K562 (cell line): Measurements from ENCODE around the gene PRRT1. TPM values are rescaled to one million over a fixed set of nuclear protein-coding genes. Genes with fewer than 3 reads are reported as not detected.

Experiments used
- BHLHE40 ChIP-seq: IDR thresholded peaks from 2 replicates; pipeline ENCODE4 v1.6.1; 2011; ENCODE audit warnings: low read length, improper control_type of control experiment
- CBFA2T3 ChIP-seq: fragments of 450-650 bp; IDR thresholded peaks from 2 replicates; pipeline ENCODE4 v1.6.1; 2017
- E2F8 ChIP-seq: fragments of 450-650 bp; IDR thresholded peaks from 2 replicates; pipeline ENCODE4 v1.7.1; 2018; ENCODE audit warnings: mild to moderate bottlenecking, low read depth; ENCODE audit not compliant: partially characterized antibody
- EGR1 ChIP-seq: fragments of 450-650 bp; conservative IDR thresholded peaks from 2 replicates; pipeline ENCODE4 v1.6.1; 2017; ENCODE audit warnings: mild to moderate bottlenecking
- ETS1 ChIP-seq: conservative IDR thresholded peaks from 2 replicates; pipeline ENCODE4 v1.6.1; 2011; ENCODE audit warnings: low read depth, mild to moderate bottlenecking, low read length; ENCODE audit not compliant: control insufficient read depth
- HES1 ChIP-seq: fragments of 450-650 bp; IDR thresholded peaks from 2 replicates; pipeline ENCODE4 v1.6.1; 2016; ENCODE audit warnings: low read depth, mild to moderate bottlenecking, moderate library complexity
- HIVEP1 ChIP-seq: fragments of 250-450 bp; sonication (Bioruptor Pico); IDR thresholded peaks from 2 replicates; pipeline ENCODE4 v1.4.0; 2020; ENCODE audit warnings: mild to moderate bottlenecking
- HMG20B ChIP-seq: fragments of 250-450 bp; sonication (Bioruptor Pico); IDR thresholded peaks from 2 replicates; pipeline ENCODE4 v1.5.0; 2021; ENCODE audit warnings: mild to moderate bottlenecking
- HOMEZ ChIP-seq: fragments of 250-450 bp; sonication (Bioruptor Pico); IDR thresholded peaks from 2 replicates; pipeline ENCODE4 v1.4.0; 2020; ENCODE audit warnings: mild to moderate bottlenecking, moderate library complexity
- HSF4 ChIP-seq: fragments of 250-450 bp; sonication (Bioruptor Pico); IDR thresholded peaks from 2 replicates; pipeline ENCODE4 v2.1.2; 2022; ENCODE audit warnings: mild to moderate bottlenecking, moderate library complexity, borderline replicate concordance
- KDM1A ChIP-seq, 2 experiments: fragments of 450-650 bp; IDR thresholded peaks; 2 replicates each; pipeline ENCODE4 v1.6.1; 2016; ENCODE audit warnings: mild to moderate bottlenecking in 2 of 2
- NR2C1 ChIP-seq, 2 experiments: fragments of 450-650 bp; IDR thresholded peaks; 2 replicates each; pipeline ENCODE4 v1.6.1; 2017; ENCODE audit warnings: mild to moderate bottlenecking in 2 of 2, antibody characterized with exemption in 1 of 2, inconsistent platforms in 1 of 2, missing compliant biosample characterization in 1 of 2, missing genetic modification characterization in 1 of 2
- TEAD1 ChIP-seq, 2 experiments: fragments of 450-650 bp in 1 of 2; sonication (generic) in 1 of 2; formaldehyde crosslinking; IDR thresholded peaks; 2 replicates each; pipeline versions ENCODE4 v1.4.0 to v1.8.0; 2020 to 2022; ENCODE audit warnings: mild to moderate bottlenecking in 2 of 2, missing genetic modification reagents in 1 of 2
- TRIM24 ChIP-seq, 2 experiments: fragments of 450-650 bp; IDR thresholded peaks; 2 replicates each; pipeline ENCODE4 v1.6.1; 2016
- UBTF ChIP-seq, 2 experiments: IDR thresholded peaks; 2 replicates each; pipeline ENCODE4 v1.6.1; 2012; ENCODE audit warnings: improper control_type of control experiment in 2 of 2, low read depth in 2 of 2, low read length in 2 of 2, borderline replicate concordance in 1 of 2
- ZBTB1 ChIP-seq: sonication (generic); formaldehyde crosslinking; IDR thresholded peaks from 2 replicates; pipeline ENCODE4 v1.8.1; 2023; ENCODE audit warnings: missing genetic modification reagents, low read depth, mild to moderate bottlenecking, borderline replicate concordance
- ZNF347 ChIP-seq: fragments of 450-650 bp; formaldehyde crosslinking; IDR thresholded peaks from 2 replicates; pipeline ENCODE4 v1.4.0; 2020; ENCODE audit warnings: low read depth, mild to moderate bottlenecking, moderate library complexity
- ZNF354B ChIP-seq: fragments of 250-450 bp; sonication (Bioruptor Pico); IDR thresholded peaks from 2 replicates; pipeline ENCODE4 v1.4.0; 2020
- polyA plus RNA-seq, 8 experiments: library from polyadenylated mRNA; depleted of rRNA in 4 of 8; stranded (reverse) in 5 of 8; unstranded in 3 of 8; fragments of >200 nt; fragmentation: Nextera tagmentation in 2 of 8; fragmentation: Illumina TruSeq in 1 of 8; extraction: Ambion mirVana in 2 of 8; extraction: Trizol in 1 of 8; gene quantifications; 2 replicates each; pipeline versions ENCODE4 v1.2.1 to v1.2.3, GENCODE V29; 2011 to 2014; ENCODE audit warnings: inconsistent platforms in 1 of 8, missing spikeins in 1 of 8
- total RNA-seq, 7 experiments: library from RNA; depleted of rRNA in 6 of 7; stranded (reverse); fragments of >200 nt in 6 of 7; fragmentation: Illumina TruSeq in 2 of 7; extraction: Trizol in 2 of 7; gene quantifications; 2 replicates each; pipeline versions ENCODE4 v1.2.1 to v1.2.3, GENCODE V29; 2011 to 2021; ENCODE audit warnings: low replicate concordance in 1 of 7

PRRT1 gene
- total and polyA plus RNA-seq, 9 of the 15 experiments (the other 6 are each of a cell fraction or from before 2014, with no cell fraction given), result 0.14 to 3.5 (median 0.41) TPM

GRCh38 chr6:32152769-32153563 lies 1.2 kb upstream of the PRRT1 start (continued):
- TF ChIP-seq UBTF (IDR thresholded peaks at IDR 0.05; ENCODE audit: borderline replicate concordance in 1 of 2, low read depth in 2 of 2, low read length in 2 of 2) (peak; percentile 73 to 79; a peak in 2 of 4 replicates), E2F8 (peak; percentile 21), HIVEP1 (CRISPR knock-in tag) (no peak), ZNF347 (CRISPR knock-in tag) (no peak), ZNF354B (CRISPR knock-in tag) (no peak), TEAD1 (CRISPR knock-in tag; IDR thresholded peaks at IDR 0.05) (0 out of 4 replicates have a peak, but pooled peaks of 1 of the 2 experiments have one; percentile 0), BHLHE40 (peak; percentile 5; the same call in 1 of the 2 replicates), HMG20B (no peak), TRIM24 (IDR thresholded peaks at IDR 0.05) (0 out of 4 replicates have a peak, but pooled peaks of 1 of the 2 experiments have one; percentile 14), ZBTB1 (CRISPR knock-in tag) (no peak; the same call in 1 of the 2 replicates), KDM1A (IDR thresholded peaks at IDR 0.05) (peak; percentile 21; a peak in 1 of 4 replicates), EGR1 (peak; percentile 86), NR2C1 (IDR thresholded peaks at IDR 0.05) (no peak), NR2C1 (tag; IDR thresholded peaks at IDR 0.05) (peak; percentile 12; the same call in 1 of the 2 replicates), ETS1 (no peak), HES1 (peak; percentile 38; the same call in 1 of the 2 replicates), HOMEZ (CRISPR knock-in tag) (no peak), HSF4 (no peak), CBFA2T3 (peak; percentile 20; the same call in 1 of the 2 replicates)
